Stimulated activated memory B cell treated with anti-CD40 and anti-IgM and Interleukin-4, amounts not matched to agents 10 μg/mL and 1 μg/mL and 100 μg/mL, for 72 hours (primary cell): ENCODE results near the gene BDKRB2.

Source experiments
- ATAC-seq: fragments of 150-1000 bp; cut with Tn5 transposase; 2 replicates; pipeline ENCODE4 v1.10.0; 2021
- H3K27ac Mint-ChIP-seq: one replicate; pipeline ENCODE4 v1.8.0; 2022; ENCODE audit warnings: mild to moderate bottlenecking, mixed read lengths
- H3K27me3 Mint-ChIP-seq: one replicate; pipeline ENCODE4 v1.8.0; 2022; ENCODE audit warnings: mixed read lengths
- H3K36me3 Mint-ChIP-seq: one replicate; pipeline ENCODE4 v1.8.0; 2022; ENCODE audit warnings: mixed read lengths
- H3K4me1 Mint-ChIP-seq: one replicate; pipeline ENCODE4 v1.8.0; 2022; ENCODE audit warnings: mixed read lengths
- H3K4me3 Mint-ChIP-seq: one replicate; pipeline ENCODE4 v1.8.0; 2022; ENCODE audit warnings: mild to moderate bottlenecking, moderate library complexity, mixed read lengths
- H3K9me3 Mint-ChIP-seq: one replicate; pipeline ENCODE4 v1.8.0; 2022; ENCODE audit warnings: mixed read lengths

The BDKRB2 gene

DNA sequence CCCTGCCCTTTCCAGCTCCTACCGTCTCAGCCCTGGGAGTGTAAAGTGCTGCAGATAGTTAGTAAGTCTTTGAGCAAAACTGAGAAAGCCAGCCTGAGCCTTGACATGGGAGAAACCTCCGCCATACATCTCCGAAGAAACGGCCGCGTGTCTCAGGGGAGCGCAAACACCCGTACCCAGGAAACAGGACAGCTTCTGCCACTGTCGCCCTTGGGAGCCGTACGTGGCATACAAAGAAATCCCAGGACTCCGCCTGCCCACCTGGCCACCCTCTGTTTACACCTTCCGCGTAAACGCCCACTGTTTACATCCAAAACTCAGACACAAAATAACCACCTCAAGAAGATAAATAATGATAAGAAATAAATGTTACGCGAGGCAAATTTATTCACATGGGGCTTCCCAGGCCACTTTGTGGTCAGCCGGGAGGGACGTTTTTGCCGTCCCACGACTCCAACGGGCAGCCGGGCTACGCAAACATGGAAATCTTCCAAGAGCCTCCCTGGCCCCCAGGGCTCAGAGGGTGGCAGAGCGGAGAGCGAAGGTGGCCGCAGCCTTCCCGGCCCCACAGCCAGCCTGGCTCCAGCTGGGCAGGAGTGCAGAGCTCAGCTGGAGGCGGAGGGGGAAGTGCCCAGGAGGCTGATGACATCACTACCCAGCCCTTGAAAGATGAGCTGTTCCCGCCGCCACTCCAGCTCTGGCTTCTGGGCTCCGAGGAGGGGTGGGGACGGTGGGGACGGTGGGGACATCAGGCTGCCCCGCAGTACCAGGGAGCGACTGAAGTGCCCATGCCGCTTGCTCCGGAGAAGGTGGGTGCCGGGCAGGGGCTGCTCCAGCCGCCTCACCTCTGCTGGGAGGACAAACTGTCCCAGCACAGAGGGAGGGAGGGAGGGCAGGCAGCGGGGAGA lies at the start of gene BDKRB2:
Gene BDKRB2, plus strand, starts transcription at position 689 of the 908 bp plus-strand sequence. CDS start 32,269 bp downstream, outside the sequence.
- no peak for ATAC-seq
- no peaks in the 10 kb centered on the region for H3K36me3 Mint-ChIP-seq
- H3K27ac Mint-ChIP-seq: no peak within 1 kb of the TSS
- no peaks in the 10 kb centered on the region for H3K4me1 Mint-ChIP-seq
- no peaks in the 10 kb centered on the region for H3K9me3 Mint-ChIP-seq
- H3K4me3 Mint-ChIP-seq: no peak within 1 kb of the TSS
- H3K27me3 Mint-ChIP-seq: peaks cover 69% of the 10 kb centered on the region

DNA sequence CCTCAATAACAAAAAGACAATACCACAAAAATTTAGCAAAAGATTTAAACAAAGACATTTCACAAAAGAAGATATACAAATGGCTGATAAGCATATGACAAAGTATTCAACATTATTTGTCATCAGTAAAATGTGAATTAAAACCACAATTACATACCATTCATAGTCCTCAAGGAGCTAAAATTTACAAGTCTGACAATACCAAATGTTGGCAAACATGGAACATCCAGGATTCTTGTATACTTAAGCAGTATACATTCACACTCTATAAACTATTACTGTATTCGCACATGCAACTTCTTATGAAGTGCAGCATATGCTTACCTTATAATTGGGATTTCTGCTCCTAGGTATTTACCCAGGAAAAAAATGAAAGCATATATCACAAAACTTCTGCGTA lies 49.7 kb upstream of the BDKRB2 start:
- no peaks in the 10 kb centered on the region for H3K4me1 Mint-ChIP-seq
- peaks cover 15% of the 10 kb centered on the region for H3K27me3 Mint-ChIP-seq
- H3K27ac Mint-ChIP-seq: no peak overlapping the region
- H3K9me3 Mint-ChIP-seq: no peaks in the 10 kb centered on the region
- H3K36me3 Mint-ChIP-seq: no peaks in the 10 kb centered on the region
- H3K4me3 Mint-ChIP-seq: no peak overlapping the region
- ATAC-seq: no peak

DNA sequence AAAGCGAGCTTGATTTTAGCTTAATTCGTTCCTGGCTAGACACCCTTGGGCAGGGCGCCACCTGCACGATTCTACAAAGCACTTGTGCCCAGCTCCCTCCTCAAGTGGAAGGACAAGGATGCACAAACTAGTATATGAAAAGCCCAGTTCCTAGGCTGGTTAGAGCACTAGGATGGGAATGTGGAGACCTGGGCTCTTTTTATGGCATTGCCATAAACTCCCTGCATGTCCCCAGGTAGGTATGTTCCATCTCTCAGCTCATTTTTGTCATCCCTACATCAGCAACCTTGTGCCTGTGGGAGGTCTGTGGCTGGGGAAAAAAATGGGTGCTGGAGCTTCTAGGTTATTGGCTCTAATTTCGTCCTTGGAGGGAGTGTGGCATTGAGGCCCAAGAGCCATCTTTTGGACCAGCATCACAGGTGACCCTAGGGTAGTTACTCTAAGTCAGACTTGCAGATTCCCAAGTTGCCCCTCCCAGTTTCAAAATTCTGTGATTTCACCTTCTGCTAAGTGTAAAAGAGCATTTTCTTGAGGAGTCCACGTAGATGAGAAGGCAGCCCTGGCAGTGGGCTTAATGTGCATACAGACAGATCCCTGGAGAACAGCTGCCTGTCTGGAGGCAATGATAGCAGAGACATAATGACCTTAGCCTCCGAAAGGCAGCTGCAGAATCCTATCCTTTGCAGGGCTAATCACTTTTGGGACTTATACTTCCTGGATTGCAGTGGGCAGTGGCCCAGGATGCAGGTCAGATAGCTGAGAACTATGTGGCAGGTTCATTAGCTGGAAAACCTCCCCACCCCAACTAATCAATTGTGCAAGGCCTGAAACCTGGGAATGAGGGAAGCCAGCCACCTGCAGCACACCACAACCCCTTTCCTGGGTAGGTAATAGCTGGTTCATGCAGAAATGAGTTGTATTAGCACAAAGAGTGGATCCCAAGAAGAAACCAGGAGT lies 47.6 kb upstream of the BDKRB2 start:
- no peak overlapping the region for H3K4me3 Mint-ChIP-seq
- H3K36me3 Mint-ChIP-seq: no peaks in the 10 kb centered on the region
- no peak overlapping the region for H3K27ac Mint-ChIP-seq
- peaks cover 3% of the 10 kb centered on the region for H3K27me3 Mint-ChIP-seq
- H3K9me3 Mint-ChIP-seq: no peaks in the 10 kb centered on the region
- no peak for ATAC-seq
- no peaks in the 10 kb centered on the region for H3K4me1 Mint-ChIP-seq

DNA sequence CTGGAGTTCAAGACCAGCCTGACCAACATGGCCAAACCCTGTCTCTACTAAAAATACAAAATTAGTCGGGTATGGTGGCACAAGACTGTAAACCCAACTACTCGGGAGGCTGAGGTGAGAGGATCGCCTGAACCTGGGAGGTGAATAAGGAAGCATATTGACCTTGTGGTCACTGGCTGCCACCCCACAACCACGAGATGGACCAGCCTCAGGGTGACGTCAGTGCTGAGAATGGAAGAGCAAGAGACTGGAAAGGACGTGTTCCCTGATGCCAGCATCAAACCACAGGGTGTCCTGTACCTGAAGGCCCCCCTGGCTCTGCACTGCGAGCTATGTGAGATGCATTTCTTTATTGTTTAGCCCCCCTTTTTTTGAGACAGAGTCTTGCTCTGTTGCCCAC lies 45.9 kb upstream of the BDKRB2 start:
- H3K36me3 Mint-ChIP-seq: no peaks in the 10 kb centered on the region
- no peaks in the 10 kb centered on the region for H3K9me3 Mint-ChIP-seq
- ATAC-seq: no peak
- H3K27me3 Mint-ChIP-seq: no peaks in the 10 kb centered on the region
- no peak overlapping the region for H3K4me3 Mint-ChIP-seq
- no peak overlapping the region for H3K27ac Mint-ChIP-seq
- H3K4me1 Mint-ChIP-seq: no peaks in the 10 kb centered on the region

DNA sequence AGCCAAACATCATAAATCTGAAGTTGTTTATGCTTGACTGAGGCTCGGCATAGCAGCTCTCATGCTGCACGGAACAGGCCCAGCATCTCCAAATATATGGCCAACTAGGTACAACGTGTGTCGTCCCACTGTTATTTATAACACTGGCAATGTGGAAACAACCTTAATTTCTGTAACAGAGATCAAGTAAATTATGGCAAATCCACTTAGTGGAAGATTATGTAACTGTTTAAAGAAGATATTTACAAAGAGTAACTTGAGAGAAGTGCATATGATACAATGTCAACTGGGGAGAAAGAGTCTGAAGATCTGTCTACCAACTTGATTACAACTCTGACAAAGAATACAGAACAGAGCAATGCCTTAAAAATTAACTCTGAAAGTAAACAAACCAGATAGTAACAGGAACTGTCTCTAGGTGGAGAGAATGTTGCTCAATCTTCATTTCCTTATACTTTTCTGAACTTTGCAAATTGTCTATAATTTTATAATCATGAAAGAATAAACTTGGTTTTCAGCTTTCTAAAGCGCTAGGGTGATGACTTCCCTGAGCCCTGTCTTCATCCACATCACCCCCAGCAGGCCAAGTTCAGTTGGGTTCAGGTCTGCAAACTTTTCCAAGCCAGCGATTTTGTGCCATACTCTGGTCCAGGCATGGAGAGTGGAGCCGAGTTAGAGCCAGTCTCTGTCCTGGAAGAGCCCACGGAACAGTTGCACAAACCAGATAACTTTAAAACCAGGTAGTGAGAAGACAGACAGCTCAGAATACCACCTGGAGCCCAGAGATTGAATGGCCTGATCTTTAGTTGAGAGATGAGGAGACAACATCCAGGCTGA lies 44.3 kb upstream of the BDKRB2 start:
- H3K4me1 Mint-ChIP-seq: no peaks in the 10 kb centered on the region

DNA sequence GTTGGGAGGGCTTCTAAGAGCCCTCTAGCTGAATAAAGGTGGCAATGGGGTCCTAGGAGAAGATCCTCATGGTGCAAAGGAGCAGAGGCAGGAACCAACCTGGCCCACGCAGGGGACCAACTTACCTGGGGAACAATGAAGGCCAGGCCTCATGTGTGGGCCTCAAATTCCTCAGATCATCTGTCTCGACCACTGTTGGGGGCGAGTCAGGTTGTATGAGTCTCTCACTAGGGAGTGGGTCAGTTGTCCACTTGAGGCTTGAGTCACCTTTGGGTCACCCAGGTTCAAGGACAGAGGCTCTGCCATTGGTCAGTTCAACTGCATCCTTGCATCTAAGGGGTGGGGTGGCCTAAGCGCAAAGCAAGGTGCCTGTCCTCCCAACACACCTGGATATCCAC lies 43.7 kb upstream of the BDKRB2 start:
- H3K27me3 Mint-ChIP-seq: no peaks in the 10 kb centered on the region
- H3K9me3 Mint-ChIP-seq: no peaks in the 10 kb centered on the region
- H3K4me3 Mint-ChIP-seq: no peak overlapping the region
- H3K27ac Mint-ChIP-seq: no peak overlapping the region
- no peaks in the 10 kb centered on the region for H3K4me1 Mint-ChIP-seq
- no peaks in the 10 kb centered on the region for H3K36me3 Mint-ChIP-seq
- peak; percentile 35 for ATAC-seq

More for the DNA sequence above, 44.3 kb upstream of the BDKRB2 start:
- Mint-ChIP-seq H3K27me3 (no peaks in the 10 kb centered on the region), H3K9me3 (no peaks in the 10 kb centered on the region), H3K4me3 (no peak overlapping the region), H3K36me3 (no peaks in the 10 kb centered on the region), H3K27ac (no peak overlapping the region)
- no peak for ATAC-seq

DNA sequence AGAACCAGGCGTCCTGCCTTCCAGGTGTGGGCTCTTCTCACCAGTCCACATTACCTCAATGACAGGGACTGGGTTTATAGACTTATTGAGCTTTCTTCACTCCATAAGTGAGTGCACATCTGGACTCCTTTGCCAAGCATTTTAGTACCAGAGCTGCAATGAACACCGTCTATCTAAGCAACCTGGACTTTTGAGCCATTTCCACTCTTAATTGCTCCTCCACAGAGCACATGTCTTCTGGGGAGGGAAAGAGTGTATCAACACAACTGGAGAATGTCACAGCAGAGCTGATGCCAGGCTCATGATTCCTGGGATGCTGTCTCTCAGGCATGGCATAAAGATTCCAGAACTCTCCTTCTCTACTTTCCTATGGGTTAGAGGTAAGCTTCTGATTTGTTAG lies 43.0 kb upstream of the BDKRB2 start:
- Mint-ChIP-seq H3K27ac (no peak overlapping the region), H3K9me3 (no peaks in the 10 kb centered on the region), H3K4me3 (no peak overlapping the region), H3K36me3 (no peaks in the 10 kb centered on the region), H3K4me1 (no peaks in the 10 kb centered on the region), H3K27me3 (no peaks in the 10 kb centered on the region)
- ATAC-seq: no peak

DNA sequence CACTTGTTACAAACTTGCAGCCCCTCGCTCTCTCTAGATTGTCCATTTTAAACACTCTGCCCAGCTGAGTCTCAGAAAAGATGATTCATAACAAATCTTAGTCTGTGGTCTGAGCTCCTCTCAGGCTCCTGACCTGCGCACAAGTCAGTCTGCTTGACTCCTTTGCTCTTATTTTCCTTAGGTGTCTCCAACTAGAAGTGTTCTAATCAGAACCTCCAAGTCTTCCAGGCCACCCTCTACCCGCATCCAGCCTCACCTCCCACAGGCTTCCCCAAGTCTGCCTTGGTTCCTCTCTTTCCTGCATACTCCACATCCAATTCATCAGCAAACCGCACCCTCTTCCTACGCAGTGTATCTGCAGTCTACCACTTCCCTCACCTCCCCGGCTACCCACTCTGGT lies 42.4 kb upstream of the BDKRB2 start:
- Mint-ChIP-seq H3K4me1 (no peaks in the 10 kb centered on the region), H3K36me3 (no peaks in the 10 kb centered on the region), H3K4me3 (no peak overlapping the region), H3K9me3 (no peaks in the 10 kb centered on the region), H3K27ac (no peak overlapping the region), H3K27me3 (no peaks in the 10 kb centered on the region)
- peak; percentile 14 for ATAC-seq

DNA sequence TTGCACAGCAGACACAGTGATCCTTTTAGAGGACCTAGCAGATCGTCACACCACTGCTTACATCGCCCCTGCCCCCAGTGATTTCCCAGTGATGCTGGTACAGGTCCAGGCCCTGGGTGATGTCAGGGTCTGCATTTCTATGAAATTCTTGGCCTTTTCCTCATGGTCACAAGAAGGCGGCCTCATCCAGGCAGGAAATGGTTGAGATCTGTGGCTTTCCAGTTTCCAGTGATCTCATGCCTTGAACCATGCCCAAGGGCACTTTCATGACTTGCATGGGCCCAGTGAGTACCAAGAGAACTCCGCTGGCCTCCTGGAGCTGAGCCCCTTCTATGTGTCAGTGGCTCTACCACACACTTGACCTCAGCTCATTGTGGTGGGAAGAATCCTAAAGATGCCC lies 41.9 kb upstream of the BDKRB2 start:
- Mint-ChIP-seq H3K9me3 (no peaks in the 10 kb centered on the region), H3K4me1 (no peaks in the 10 kb centered on the region), H3K27ac (no peak overlapping the region), H3K36me3 (no peaks in the 10 kb centered on the region), H3K27me3 (no peaks in the 10 kb centered on the region), H3K4me3 (no peak overlapping the region)
- ATAC-seq: no peak

DNA sequence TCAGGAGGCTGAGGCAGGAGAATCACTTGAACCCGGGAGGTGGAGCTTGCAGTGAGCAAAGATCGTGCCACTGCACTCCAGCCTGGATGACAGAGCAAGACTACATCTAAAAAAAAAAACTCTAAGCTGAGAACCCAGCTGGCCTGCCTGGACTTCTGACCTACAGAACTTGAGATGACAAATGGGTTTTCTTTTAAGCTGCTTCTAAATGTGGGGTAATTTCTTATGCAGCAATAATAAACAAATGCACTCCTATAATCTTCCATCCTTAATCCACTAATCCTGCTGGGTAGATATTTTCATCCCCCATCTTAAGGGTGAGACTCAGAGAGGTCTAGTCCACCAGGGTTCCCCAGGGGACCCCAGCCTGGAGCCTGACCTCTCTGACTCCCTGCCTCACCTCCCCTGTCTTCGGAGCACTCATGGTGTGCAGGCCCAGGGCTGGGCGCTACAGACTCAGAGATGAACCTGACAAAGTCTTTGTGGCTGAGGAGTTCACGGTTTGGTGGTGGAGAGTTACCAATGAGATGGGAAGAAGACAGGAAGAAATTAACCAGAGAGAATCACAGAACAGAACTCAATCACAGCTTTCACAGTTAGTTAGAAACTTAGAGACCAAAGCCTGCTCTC lies 39.7 kb upstream of the BDKRB2 start:
- no peak overlapping the region for H3K27ac Mint-ChIP-seq
- no peaks in the 10 kb centered on the region for H3K27me3 Mint-ChIP-seq
- H3K4me3 Mint-ChIP-seq: no peak overlapping the region

DNA sequence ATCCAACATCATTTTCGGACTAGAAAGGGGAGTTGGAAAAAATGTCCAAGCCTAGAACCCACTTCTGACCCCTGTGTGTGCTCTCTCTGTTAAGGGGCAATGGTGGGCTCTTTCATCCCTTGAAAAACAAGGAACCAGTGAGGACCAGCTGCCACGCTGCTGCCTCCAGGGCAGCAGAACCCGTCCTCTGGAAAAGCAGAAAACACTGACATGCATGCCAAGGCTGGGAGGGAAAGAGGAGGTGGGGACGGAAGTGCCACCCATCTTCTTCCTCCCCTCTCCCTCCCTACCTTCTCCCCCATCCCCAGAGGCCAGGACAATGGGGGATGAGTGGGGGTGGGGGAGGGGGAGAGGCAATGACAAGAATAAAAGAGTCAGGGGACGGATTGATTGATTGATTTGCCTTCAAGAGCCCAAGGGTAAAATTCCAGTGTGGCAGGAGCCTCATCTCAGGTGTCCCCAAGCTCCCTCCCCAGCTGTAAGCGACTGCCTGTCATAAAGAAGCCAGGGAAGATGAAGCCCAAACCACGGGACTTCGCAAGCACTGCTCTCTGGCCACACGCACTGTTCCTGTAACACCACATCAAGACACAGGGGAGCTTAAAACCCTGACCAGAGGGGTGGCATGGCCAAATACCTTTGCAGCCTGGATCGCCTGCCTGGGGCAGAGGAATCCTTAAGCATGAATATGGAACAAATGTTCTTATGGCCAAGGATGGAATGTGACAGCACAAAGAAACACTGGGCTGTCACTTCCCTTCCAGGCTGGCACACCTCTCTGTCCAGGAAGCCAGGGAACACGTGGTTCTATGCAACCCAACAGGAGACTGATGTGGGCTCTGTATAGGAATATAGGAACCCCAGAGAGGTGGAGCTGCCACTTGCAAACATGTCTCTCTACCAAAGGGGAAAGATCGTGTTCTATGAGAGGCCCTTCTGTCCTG lies 38.9 kb upstream of the BDKRB2 start:
- Mint-ChIP-seq H3K27me3 (no peaks in the 10 kb centered on the region), H3K4me1 (no peaks in the 10 kb centered on the region), H3K4me3 (no peak overlapping the region), H3K27ac (no peak overlapping the region), H3K36me3 (no peaks in the 10 kb centered on the region), H3K9me3 (no peaks in the 10 kb centered on the region)
- no peak for ATAC-seq

More for the DNA sequence above, 39.7 kb upstream of the BDKRB2 start:
- no peak for ATAC-seq
- no peaks in the 10 kb centered on the region for H3K4me1 Mint-ChIP-seq
- H3K36me3 Mint-ChIP-seq: no peaks in the 10 kb centered on the region
- no peaks in the 10 kb centered on the region for H3K9me3 Mint-ChIP-seq

DNA sequence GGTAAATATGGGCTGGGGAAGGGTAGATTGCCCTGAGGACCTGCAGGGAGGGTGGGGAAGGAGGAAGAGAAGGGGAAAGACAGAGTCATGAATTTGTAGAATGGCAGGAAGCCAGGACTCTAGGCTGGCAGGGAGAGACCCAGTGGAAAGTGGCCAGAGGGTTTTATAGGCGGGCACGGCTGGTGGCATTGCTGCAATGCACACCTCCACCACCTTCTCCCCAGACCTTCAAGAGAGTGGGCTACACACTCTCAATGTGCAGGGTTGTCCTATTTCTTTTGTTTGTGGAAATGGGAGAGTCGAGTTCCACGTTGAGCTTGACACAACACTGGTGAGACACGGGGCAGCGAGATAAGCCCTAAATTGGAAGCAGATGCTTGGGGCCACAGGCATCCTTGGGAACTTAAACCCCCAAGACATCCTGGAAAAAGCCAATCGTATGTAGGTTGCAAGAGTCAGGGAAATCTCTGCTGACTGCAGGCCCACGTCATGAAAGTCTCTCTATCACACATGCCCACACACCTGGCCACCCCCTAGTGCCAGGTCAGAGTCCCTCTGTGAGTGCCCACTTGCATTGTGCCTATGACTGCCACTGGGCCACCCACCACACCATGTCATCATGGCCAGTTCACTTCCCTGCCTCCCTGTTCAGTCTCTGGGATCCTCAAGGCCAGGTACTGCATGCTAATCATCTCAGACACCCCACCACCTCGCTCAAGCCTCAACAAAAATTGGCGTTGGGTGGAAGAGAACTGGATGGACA lies 38.0 kb upstream of the BDKRB2 start:
- Mint-ChIP-seq H3K9me3 (no peaks in the 10 kb centered on the region), H3K27ac (no peak overlapping the region), H3K36me3 (no peaks in the 10 kb centered on the region), H3K27me3 (no peaks in the 10 kb centered on the region), H3K4me3 (no peak overlapping the region), H3K4me1 (no peaks in the 10 kb centered on the region)
- no peak for ATAC-seq
